ENCODE measurements around the gene TMEM117.
"Not testable (repeated sequence)": the region's sequence is repeated elsewhere in the genome, so short reads cannot be mapped to it uniquely, and the experiment has no call there.

TMEM117 gene

DNA sequence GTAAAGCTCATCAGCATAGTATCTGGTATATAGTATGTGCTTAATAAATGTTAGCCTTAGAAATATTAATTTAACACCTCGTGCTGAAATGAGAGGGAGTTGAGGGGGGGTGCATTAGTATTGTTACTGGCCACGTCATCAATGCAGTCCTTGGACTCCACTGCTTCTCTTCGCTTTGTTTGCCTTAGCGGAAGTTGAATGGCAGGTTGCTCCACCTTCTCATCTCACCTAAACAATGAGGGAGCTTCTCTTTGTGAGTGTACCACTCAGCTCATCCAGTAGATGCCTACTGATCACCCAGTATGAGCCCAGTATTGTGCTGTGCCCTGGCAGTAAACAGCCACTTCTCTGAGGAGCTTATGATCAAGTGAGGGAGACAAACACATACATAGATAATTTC, 4.5 kb downstream of the TMEM117 start:
- no peak for DNase-seq (ENCODE audit: low read depth in 2 of 2)

DNA sequence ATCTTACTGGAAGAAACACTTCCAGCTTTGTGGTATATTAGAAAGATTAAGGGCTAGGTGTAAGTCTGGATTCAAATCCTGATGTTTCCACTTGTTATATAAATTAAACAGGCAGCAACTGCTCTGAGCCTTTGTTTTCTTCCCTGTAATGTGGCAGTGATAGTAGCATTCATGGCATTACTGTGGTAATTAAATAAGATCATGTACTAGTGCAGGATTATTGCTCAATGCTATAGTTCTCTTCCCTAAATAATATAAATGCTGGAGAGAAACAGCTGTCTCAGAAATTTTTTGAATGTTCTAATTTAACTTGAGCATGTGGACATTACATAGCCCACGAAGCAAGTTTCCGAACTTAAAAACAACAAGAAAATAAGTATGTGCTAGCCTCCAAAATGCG, 5.4 kb downstream of the TMEM117 start:
- no peak for DNase-seq (ENCODE audit: low read depth in 2 of 2)

DNA sequence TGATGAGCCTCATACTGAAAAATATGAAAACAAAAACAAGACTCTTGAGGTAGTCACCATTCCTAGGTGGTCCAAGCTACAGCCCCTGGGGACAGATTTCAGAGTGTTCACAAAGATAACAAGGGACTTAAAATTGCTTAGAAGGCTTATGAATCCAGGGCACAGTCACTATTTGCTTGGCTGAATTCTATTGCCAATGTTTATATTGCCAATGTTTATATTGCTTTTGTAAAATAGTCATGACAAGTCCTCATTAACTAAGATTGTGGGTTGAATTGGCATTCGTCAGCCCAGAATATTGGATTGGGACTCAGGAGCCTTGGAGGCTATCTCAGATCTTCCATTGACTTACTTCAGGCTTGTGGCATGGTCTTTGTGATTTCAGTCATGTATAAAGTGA, 6.4 kb downstream of the TMEM117 start:
- DNase-seq (ENCODE audit: low read depth in 2 of 2): no peak

DNA sequence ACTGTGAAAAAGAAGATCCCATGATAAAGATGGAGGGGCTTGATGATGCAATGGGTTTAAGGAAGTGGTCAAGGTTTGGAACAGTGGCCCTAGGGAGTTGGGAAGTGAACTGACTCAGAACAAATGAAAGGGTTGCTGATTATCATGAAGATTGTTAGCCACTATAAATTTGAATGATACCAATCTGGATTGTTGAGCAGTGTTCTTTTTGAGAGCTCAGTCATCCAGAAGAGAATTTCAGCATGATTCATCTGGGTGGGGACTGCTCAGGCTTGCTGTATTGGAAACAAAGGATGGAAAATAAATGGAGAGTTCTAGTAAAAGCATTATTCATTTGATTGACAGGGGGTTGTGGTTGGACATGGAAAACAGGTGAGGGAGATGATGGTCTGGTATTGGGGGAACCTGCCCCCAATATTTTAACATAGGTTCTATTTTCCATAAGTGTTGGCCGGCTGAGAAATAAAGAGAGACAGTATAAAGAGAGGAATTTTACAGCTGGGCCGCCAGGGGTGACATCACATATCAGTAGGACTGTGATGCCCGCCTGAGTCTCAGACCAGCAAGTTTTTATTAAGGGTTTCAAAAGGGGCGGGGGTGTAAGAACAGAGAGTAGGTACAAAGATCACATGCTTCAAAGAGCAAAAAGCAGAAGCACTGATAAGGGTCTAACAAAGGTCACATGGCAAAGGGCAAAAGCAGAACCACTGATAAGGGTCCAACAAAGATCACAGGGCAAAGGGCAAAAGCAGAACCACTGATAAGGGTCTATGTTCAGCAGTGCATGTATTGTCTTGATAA, 11.7 kb downstream of the TMEM117 start:
- DNase-seq (ENCODE audit: low read depth in 2 of 2): peak in 1 of 2 experiments; percentile 1

DNA sequence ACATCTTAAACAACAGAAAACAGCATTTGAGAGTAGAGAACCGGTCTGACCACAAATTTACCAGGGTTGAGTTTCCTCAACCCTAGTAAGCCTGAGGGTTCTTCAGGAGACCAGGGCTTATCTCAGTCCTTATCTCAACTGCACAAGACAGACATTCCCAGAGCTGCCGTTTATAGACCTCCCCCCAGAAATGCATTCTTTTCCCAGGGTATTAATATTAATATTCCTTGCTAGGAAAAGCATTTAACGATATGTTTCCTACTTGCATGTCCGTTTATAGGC, 12.3 kb downstream of the TMEM117 start:
- no peak for DNase-seq (ENCODE audit: low read depth in 2 of 2)

DNA sequence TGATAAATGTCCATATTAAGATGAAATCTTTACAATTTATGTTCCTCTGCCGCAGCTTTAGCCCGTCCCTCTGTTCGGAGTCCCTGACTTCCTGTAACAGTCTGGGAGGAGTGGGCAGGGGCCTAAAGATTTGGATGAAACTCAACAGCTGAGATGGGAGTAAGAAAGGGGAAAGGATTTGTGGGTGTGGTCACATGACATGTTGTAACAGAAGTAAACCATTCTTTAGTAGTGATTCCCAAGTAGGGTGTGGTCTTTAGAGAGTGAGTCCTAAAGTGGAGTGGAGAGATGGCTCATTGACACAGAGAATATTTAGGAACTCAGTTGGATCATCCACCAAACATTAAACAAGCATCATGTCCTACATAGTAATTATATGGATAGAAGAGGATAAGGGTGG, 12.9 kb downstream of the TMEM117 start:
- DNase-seq (ENCODE audit: low read depth in 2 of 2): no peak

DNA sequence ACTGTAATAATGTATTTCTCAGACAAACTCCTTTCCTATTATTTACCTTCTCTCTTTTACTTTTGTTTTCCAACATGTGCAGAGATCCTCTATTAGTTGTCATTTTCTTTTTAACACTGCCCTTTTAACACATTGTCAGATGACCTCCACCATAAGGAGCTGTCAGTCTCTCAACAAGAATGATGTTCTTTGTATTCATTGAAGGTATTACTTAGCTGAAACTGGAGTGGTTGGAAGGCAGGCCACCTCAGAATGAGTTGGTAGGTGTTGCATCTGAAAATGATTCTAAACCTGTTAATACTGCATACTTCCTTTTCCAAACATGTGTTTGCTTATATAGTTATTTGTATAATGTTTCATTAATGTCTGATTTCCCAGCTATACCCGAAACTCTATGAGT, 16.9 kb downstream of the TMEM117 start:
- DNase-seq (ENCODE audit: low read depth in 2 of 2): no peak

DNA sequence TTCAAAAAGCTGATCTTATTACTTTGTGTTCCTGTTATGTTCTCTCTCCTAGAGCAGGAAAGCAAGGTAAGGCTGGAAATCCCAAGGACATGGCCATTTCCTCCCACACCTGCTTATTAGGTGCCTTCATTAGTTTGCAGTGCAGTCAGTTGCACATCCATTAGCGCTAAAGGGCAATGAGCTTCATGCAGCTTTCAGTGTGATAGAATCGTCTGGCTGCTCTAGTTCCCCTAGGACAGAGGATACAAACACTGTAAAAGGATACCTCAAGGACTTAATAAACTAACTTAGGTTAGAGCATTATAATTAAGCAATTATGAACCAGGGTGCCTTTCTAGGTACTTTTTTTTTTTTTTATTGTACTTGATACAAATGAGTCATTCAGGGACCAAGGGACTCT, 21.1 kb downstream of the TMEM117 start:
- DNase-seq (ENCODE audit: low read depth in 2 of 2): no peak

DNA sequence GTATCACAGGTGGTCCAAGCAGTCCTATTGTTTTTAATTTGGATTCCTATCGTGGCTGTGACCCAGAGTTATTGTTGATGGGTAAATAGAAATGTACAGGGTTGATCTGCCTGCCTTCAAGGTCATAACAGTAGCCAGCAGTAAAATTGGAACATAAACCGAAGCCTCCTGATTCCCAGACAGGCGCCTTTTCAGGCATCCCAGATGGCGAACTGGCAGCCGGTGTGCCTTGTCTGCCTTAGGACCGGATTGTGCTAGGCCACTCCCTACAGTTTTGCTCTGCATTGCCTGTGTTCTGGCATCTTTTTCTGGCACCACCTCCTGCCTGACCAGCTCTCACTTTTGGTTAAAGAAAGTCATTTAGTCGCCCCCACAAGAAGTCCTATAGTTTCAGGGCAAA, 22.2 kb downstream of the TMEM117 start:
- no peak for DNase-seq (ENCODE audit: low read depth in 2 of 2)

DNA sequence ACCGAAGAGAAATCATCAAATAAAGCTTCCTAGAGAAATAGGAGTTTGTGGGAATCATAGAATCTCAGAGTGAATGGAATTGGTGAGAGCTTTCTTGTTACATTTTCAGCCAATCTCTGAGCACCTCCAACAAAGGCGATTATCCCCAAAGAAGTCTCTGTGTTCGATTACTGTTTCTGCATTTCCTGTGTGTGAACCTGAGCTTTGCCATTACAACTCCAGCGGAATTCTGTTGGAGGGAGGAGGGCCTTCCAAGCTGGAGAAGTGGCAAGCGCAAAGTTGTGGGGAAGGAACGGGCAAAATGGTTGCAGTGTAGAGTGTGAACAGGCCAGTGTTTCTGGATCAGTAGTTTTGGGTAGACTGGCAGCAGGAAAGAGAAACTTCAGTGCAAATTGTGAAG, 23.1 kb downstream of the TMEM117 start:
- no peak for DNase-seq (ENCODE audit: low read depth in 2 of 2)

DNA sequence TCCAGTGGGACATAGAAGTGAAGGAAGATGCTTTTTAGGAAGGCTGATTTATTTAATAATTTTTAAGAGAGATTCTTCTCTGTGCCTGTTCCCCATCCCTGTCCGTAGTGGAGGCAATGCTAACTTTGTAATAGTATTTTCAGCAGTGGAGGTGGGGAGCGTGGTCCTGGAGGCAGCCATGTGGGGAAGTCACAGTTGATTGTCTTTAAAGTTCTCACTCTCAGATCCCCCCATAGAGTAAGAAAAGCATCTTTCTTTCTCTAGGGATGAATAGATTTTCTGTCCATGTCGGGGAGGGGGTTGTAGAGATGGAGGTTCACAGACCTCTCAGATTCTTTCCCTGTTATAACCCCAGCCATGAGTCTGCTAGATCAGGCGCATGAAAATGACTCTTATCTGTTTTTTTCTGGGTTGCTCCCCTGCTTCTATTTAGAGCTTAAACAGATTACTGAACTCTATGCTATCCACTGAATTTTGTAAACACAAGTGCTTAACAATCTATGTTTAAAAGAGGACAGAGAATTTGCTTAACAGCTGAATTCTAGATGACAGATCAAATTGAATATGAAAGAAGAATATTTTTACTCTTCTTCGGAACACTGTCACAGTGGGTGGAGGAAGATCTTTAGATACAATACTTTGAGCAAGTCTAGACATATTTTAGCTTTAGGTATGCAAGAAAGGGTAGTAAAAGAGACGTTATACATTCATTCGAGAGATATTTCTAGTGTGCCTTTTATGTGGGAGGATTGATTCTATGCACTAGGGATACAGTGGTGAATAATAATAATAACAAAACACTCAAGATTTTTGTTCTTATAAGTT, 25.3 kb downstream of the TMEM117 start:
- DNase-seq (ENCODE audit: low read depth in 2 of 2): no peak

DNA sequence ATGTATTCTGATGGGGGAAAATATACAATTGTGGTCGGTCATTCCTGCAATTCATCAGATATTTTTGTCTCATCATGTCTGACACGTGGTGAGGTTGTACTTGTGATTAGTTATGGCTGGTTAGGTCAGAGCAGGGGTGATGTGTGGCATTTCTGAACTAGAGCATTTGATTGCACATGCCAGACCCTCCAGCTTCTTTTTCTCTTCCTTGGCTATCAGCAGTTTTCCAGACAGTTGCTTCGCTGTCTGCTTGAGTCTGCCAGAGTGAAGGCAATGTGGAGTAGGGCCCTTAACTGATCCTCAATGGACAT, 25.9 kb downstream of the TMEM117 start:
- no peak for DNase-seq (ENCODE audit: low read depth in 2 of 2)

DNA sequence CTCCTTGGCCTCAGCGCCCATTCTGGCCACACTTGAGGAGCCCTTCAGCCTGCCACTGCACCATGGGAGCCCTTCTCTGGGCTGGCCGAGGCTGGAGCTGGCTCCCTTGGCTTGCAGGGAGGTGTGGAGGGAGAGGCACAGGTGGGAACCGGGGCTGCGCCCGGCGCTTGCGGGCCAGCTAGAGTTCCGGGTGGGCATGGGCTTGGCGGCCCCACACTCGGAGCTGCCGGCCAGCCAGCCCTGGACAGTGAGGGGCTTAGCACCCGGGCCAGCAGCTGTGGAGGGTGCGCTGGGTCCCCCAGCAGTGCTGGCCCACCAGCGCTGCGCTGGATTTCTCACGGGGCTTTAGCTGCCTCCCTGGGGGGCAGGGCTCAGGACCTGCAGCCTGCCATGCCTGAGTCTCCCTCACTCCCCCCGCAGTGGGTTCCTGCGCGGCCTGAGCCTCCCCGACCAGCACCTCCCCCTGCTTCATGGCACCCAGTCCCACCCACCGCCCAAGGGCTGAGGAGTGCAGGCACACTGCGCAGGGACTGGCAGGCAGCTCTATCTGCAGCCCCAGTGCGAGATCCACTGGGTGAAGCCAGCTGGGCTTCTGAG, 28.0 kb downstream of the TMEM117 start:
- no peak for DNase-seq (ENCODE audit: low read depth in 2 of 2)

DNA sequence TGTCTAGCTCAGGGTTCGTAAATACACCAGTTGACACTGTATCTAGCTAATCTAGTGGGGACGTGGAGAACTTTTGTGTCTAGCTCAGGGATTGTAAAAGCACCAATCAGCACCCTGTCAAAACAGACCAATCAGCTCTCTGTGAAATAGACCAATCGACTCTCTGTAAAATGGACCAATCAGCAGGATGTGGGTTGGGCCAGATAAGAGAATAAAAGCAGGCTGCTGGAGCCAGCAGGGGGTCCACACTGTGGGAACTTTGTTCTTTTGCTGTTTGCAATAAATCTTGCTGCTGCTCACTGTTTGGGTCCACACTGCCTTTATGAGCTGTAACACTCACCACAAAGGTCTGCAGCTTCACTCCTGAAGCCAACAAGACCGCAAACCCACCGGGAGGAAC, 28.7 kb downstream of the TMEM117 start:
- DNase-seq (ENCODE audit: low read depth in 2 of 2): not testable (repeated sequence)

DNA sequence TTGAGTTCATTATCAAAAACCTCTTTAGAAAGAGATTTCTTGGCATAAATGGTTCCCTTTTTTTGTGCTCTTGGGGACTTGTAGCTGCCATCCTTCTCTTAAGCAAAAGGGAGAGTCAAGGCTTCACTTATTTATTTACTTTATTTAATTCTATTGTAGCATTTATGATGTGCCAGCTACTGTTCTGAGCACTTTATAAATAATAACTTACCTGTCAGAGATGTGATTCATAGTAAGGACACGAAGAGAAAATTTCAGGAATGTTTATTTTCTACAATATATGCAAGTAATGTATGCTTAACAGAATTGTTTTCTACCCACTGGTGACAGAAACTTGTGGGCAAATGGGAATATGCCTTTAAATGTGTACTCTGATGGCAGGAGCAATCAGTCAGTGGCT, 33.3 kb downstream of the TMEM117 start:
- no peak for DNase-seq (ENCODE audit: low read depth in 2 of 2)

DNA sequence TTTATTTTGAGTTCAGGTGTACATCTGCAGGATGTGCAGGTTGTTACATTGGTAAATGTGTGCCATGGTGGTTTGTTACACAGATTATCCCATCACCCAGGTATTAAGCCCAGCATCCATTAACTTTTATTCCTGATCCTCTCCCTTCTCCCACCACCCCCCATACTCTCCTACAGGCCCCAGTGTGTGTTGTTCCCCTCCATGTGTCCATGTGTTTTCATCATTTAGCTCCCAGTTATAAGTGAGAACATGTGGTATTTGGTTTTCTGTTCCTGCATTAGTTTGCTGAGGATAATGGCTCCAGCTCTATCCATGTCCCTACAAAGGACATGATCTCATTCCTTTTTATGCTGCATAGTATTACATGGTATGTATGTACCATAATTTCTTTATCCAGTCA, 33.9 kb downstream of the TMEM117 start:
- not testable (repeated sequence) for DNase-seq (ENCODE audit: low read depth in 2 of 2)

DNA sequence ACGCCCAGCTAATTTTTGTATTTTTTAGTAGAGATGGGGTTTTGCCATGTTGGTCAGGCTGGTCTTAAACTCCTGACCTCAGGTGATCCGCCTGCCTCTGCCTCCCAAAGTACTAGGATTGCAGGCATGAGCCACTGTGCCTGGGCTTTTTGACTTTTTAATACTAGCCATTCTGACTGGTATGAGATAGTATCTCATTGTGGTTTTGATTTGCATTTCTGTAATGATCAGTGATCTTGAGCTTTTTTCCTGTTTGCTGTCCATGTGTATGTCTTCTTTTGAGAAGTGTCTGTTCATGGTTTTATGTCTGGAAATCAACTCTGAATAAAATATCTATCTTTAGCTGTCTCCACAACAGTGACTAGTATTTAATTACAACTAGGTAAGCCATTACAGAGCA, 35.4 kb downstream of the TMEM117 start:
- not testable (repeated sequence) for DNase-seq (ENCODE audit: low read depth in 2 of 2)

DNA sequence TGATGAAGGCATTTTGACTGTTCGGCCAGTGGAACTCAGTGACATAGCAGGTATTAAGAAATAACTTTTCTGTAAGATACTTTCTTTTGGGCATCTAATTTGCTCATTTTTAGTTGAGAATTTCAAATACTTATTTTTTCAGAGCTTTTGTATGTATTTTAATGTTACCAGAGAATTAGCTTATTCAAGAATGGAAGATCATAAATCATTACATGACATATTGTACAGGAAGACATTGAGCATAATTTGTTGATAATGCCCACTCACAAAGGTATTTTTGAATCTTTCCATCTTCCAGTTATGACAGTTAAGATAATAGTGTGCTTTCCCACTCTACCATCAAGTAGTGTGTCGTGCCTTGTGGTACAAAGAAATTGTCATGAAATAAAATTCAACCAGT, 36.5 kb downstream of the TMEM117 start:
- no peak for DNase-seq (ENCODE audit: low read depth in 2 of 2)

DNA sequence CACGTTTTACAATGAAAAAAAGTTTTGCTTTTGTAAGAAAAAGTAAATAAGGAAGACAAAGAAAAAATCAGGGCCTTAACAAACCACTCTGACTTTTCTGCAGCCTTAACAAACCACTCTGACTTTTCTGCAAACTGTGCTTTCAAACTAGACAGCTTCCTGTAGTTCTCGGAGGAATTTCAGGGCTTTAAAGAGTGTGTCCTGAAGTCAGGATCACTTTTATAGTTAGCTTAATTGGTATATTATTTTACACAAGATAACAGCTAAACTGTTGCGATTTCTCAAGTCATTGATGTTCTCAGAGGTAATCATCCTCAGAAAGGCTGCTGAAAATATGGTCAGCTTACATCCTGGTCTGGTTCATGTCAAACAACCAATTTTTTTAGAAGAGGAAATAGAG, 42.2 kb downstream of the TMEM117 start:
- no peak for DNase-seq (ENCODE audit: low read depth in 2 of 2)

DNA sequence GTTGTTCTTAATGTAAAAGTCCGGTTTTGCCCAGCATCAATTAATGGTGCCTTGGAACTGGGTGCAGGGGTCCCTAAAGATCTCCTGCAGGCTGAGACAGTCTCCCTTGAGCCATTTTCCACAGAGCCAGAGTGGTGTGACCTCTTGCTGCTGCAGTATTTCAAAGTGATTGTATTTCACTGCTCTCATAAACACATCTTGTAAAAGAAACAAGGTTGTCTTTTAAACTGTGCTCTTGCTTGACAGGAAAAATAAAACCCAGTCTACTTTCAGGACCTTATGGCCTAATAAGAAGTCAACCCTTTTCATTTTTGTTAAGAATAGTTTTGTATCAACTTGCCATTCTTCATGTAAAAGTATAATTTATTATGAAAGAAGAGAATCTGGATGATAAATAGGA, 44.7 kb downstream of the TMEM117 start:
- no peak for DNase-seq (ENCODE audit: low read depth in 2 of 2)

DNA sequence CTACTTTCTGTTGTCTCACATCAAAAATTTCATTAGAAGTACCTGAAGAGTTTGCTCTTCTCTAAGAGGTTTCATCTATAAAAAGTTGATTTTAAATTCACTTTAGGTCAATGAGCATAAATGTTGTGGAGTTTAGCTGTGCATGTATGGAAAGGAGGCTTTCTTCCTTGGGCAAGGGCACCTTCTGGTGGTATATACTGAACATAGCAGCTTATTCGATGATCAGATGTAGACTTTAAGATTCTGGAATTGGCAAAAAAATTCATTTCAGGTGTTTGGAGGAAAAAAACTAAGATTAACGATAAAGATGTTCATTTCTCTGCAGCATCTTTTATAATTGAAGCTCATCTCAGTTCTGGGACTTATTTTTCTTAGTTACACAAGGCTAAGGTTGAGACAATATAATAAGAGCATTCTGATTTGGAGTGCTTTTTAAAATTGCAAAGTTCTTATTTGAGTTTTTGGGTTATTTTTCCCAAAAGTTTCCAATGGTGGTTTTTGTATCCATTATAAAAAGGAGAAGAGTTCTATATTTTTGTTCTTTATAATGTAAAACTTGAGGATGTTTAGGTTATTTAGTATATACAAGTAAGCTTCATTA, 46.8 kb downstream of the TMEM117 start:
- peak; percentile 10 to 19 for DNase-seq (ENCODE audit: low read depth in 2 of 2)

DNA sequence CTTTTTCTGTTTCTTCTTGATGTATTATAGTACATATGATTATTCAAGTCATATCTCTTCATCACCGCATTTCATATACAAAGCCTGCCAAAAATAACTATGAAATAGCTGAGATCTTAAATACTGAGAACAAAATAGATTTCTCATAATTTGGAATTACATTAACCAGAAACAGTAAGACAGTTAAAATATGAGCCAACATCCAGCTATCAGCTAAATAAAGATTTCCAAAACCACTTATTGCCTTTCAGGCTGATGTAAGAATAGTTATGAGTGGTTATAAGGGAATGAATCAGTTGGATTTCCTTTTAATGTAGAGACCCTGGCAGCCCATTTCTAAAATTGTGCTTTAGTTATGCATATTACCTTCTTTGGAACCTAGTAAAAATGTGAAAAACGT, 47.4 kb downstream of the TMEM117 start:
- DNase-seq (ENCODE audit: low read depth in 2 of 2): no peak

DNA sequence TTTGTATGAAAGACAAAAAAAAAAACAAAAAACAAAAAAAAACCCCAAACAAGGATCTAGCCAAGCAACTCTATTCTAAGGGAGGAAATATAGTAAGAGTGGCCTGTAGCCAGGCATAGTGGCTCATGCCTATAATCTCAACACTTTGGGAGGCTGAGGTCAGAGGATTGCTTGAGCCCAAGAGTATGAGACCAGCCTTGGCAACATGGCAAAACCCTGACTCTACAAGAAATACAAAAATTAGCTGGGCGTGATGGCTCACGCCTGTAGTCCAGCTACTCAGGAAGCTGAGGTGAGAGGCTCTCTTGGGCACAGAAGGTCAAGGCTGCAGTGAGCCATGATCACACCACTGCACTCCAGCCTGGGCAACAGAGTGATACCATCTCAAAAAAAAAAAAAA, 47.9 kb downstream of the TMEM117 start:
- no peak for DNase-seq (ENCODE audit: low read depth in 2 of 2)
